Activated CD4-positive, alpha-beta T cell treated with anti-CD3 and anti-CD28 coated beads for 36 hours (primary cell): ENCODE data around the gene LCLAT1. TPM values are rescaled to one million over a fixed set of nuclear protein-coding genes. Genes with fewer than 3 reads are reported as not detected.

Experiments used
- ATAC-seq: fragments of 200-7000 bp; cut with Tn5 transposase; one replicate; pipeline ENCODE4 v1.10.0; 2021; ENCODE audit warnings: mild to moderate bottlenecking, moderate library complexity
- CTCF ChIA-PET: fragments of 350-600 bp; sonication (Branson Sonifier 250); formaldehyde crosslinking; loops from one replicate; lab custom pipeline; 2021; ENCODE audit warnings: antibody characterized with exemption; lab: Charles Lee
- POLR2A ChIA-PET: fragments of 350-600 bp; sonication (Branson Sonifier 250); formaldehyde crosslinking; loops from one replicate; lab custom pipeline; 2021; ENCODE audit warnings: antibody characterized with exemption, inconsistent platforms; lab: Charles Lee
- DNase-seq: peaks from one replicate; pipeline ENCODE4 v3.0.0-alpha.2; 2020
- H3K27ac Mint-ChIP-seq: one replicate; pipeline ENCODE4 v1.8.0; 2021; ENCODE audit warnings: mixed read lengths
- H3K27me3 Mint-ChIP-seq: one replicate; pipeline ENCODE4 v1.8.0; 2021; ENCODE audit warnings: mixed read lengths
- H3K36me3 Mint-ChIP-seq: one replicate; pipeline ENCODE4 v1.8.0; 2021; ENCODE audit warnings: low read depth, mixed read lengths
- H3K4me1 Mint-ChIP-seq: one replicate; pipeline ENCODE4 v1.8.0; 2021; ENCODE audit warnings: mixed read lengths
- H3K4me3 Mint-ChIP-seq: one replicate; pipeline ENCODE4 v1.8.0; 2021; ENCODE audit warnings: mild to moderate bottlenecking, moderate library complexity, mixed read lengths
- H3K9me3 Mint-ChIP-seq: one replicate; pipeline ENCODE4 v1.8.0; 2021; ENCODE audit warnings: low read depth, mixed read lengths
- intact Hi-C, 2 experiments: fragments of 100-400 bp; cut with DNase I in 1 of 2; cut with micrococcal nuclease in 1 of 2; formaldehyde crosslinking; loops; one replicate each; pipeline versions ENCODE4 v1.14.2 to v1.15.1; 2022 to 2024; cut with DNase I, micrococcal nuclease
- total RNA-seq, 2 experiments: library from RNA; stranded (reverse); gene quantifications; one replicate each; pipeline ENCODE4 v1.2.3, GENCODE V29; 2021

Gene LCLAT1
- total RNA-seq, 2 experiments from 2014 or later: 18.5 to 21.7 TPM

GRCh38 chr2:30439879-30440278 lies 7.2 kb upstream of the LCLAT1 start:
- H3K36me3 Mint-ChIP-seq: no peaks in the 10 kb centered on the region
- no peaks in the 10 kb centered on the region for H3K27me3 Mint-ChIP-seq
- intact Hi-C loops: no loop called here
- ATAC-seq: peak; percentile 65
- ChIA-PET CTCF (interaction anchor here (0.6 to 0.7 kb wide), 2 partner anchors 139 to 233 kb away, joined by 3 read pairs; no protein-coding TSS in a partner anchor), POLR2A (no interaction called here)
- DNase-seq: peak; percentile 40
- peaks cover 32% of the 10 kb centered on the region for H3K4me1 Mint-ChIP-seq
- peak overlapping the region; percentile 15 for H3K27ac Mint-ChIP-seq
- no peaks in the 10 kb centered on the region for H3K9me3 Mint-ChIP-seq
- no peak overlapping the region for H3K4me3 Mint-ChIP-seq

- ChIA-PET POLR2A (interaction anchor here (0.6 to 0.7 kb wide), 2 partner anchors 19 to 38 kb away, joined by 3 read pairs; no protein-coding TSS in a partner anchor), CTCF (interaction anchor here (0.7 kb wide), 1 partner anchor 74 kb away, joined by 3 read pairs; no protein-coding TSS in a partner anchor)
- intact Hi-C loops: no loop called here
- Mint-ChIP-seq H3K27ac (no peak overlapping the region), H3K4me3 (no peak overlapping the region), H3K4me1 (peaks cover 33% of the 10 kb centered on the region), H3K27me3 (no peaks in the 10 kb centered on the region), H3K36me3 (no peaks in the 10 kb centered on the region), H3K9me3 (no peaks in the 10 kb centered on the region)
- ATAC-seq (no peak), DNase-seq (no peak)
These were observed 6.0 kb upstream of the LCLAT1 start for GRCh38 chr2:30441023-30441422.

- H3K9me3 Mint-ChIP-seq: no peaks in the 10 kb centered on the region
- H3K27ac Mint-ChIP-seq: peak overlapping the region; percentile 12
- ChIA-PET POLR2A (no interaction called here), CTCF (no interaction called here)
- peaks cover 28% of the 10 kb centered on the region for H3K4me1 Mint-ChIP-seq
- no peaks in the 10 kb centered on the region for H3K36me3 Mint-ChIP-seq
- ATAC-seq (no peak), DNase-seq (no peak)
- H3K4me3 Mint-ChIP-seq: no peak overlapping the region
- H3K27me3 Mint-ChIP-seq: no peaks in the 10 kb centered on the region
- intact Hi-C loops: no loop called here
These were observed 4.0 kb upstream of the LCLAT1 start for GRCh38 chr2:30443081-30443480.

- CTCF ChIA-PET: interaction anchor here (0.5 to 1.0 kb wide), 2 partner anchors 254 to 279 kb away, joined by 3 to 4 read pairs; no protein-coding TSS in a partner anchor
- POLR2A ChIA-PET: interaction anchor here (1.2 kb wide), 1 partner anchor 212 kb away, joined by 3 read pairs; no protein-coding TSS in a partner anchor
These were observed 2.8 kb upstream of the LCLAT1 start for GRCh38 chr2:30444273-30444672.

GRCh38 chr2:30445266-30445821 lies 1.7 kb upstream of the LCLAT1 start:
- Mint-ChIP-seq H3K27ac (no peak overlapping the region), H3K9me3 (no peaks in the 10 kb centered on the region), H3K4me1 (peaks cover 25% of the 10 kb centered on the region), H3K4me3 (no peak overlapping the region), H3K27me3 (no peaks in the 10 kb centered on the region), H3K36me3 (peaks cover 8% of the 10 kb centered on the region)
- ChIA-PET POLR2A (interaction anchor here (0.6 to 1.2 kb wide), 2 partner anchors 163 to 213 kb away, joined by 3 to 4 read pairs; no protein-coding TSS in a partner anchor), CTCF (interaction anchor here (0.9 to 1.2 kb wide), 2 partner anchors 14 to 285 kb away, joined by 4 to 6 read pairs; no protein-coding TSS in a partner anchor)
- intact Hi-C loops: loop anchor here in 1 of 2 experiments (5.0 kb wide), 3 partner anchors 108 to 298 kb away; partner anchors contain the start of gene YPEL5
- no peak for ATAC-seq
- no peak for DNase-seq

More at GRCh38 chr2:30444273-30444672, 2.8 kb upstream of the LCLAT1 start:
- H3K27ac Mint-ChIP-seq: no peak overlapping the region
- intact Hi-C loops: no loop called here
- H3K4me1 Mint-ChIP-seq: peaks cover 32% of the 10 kb centered on the region
- DNase-seq: no peak
- ATAC-seq: no peak
- peaks cover 4% of the 10 kb centered on the region for H3K36me3 Mint-ChIP-seq
- no peak overlapping the region for H3K4me3 Mint-ChIP-seq
- H3K9me3 Mint-ChIP-seq: no peaks in the 10 kb centered on the region
- no peaks in the 10 kb centered on the region for H3K27me3 Mint-ChIP-seq

GRCh38 chr2:30446602-30447148 lies 371 bp upstream of the LCLAT1 start:
- peaks cover 29% of the 10 kb centered on the region for H3K4me1 Mint-ChIP-seq
- ATAC-seq: peak; percentile 12
- ChIA-PET POLR2A (interaction anchor here (0.5 to 1.7 kb wide), 6 partner anchors 25 to 300 kb away, joined by 3 to 7 read pairs (median 3); partner anchors contain the start of gene YPEL5), CTCF (interaction anchor here (0.5 to 2.4 kb wide), 13 partner anchors 9 to 282 kb away, joined by 3 to 8 read pairs (median 3); no protein-coding TSS in a partner anchor)
- intact Hi-C loops: loop anchor here (1.0 to 5.0 kb wide), 7 partner anchors 24 to 300 kb away; partner anchors contain the start of gene YPEL5 (in 1 of the 2)
- no peak for DNase-seq
- H3K27ac Mint-ChIP-seq: peak overlapping the region; percentile 96
- H3K27me3 Mint-ChIP-seq: no peaks in the 10 kb centered on the region
- peak overlapping the region; percentile 87 for H3K4me3 Mint-ChIP-seq
- peaks cover 17% of the 10 kb centered on the region for H3K36me3 Mint-ChIP-seq
- H3K9me3 Mint-ChIP-seq: no peaks in the 10 kb centered on the region

GRCh38 chr2:30448308-30448707 lies 1.3 kb downstream of the LCLAT1 start:
- ATAC-seq (peak; percentile 63), DNase-seq (peak; percentile 25)
- intact Hi-C loops: loop anchor here (1.0 to 5.0 kb wide), 4 partner anchors 111 to 301 kb away; partner anchors contain the start of genes LBH (in 1 of the 2) and YPEL5 (in 1 of the 2)
- CTCF ChIA-PET: interaction anchor here (0.5 to 2.4 kb wide), 6 partner anchors 11 to 283 kb away, joined by 3 to 6 read pairs (median 4); no protein-coding TSS in a partner anchor
- no peaks in the 10 kb centered on the region for H3K27me3 Mint-ChIP-seq
- H3K27ac Mint-ChIP-seq: peak overlapping the region; percentile 96
- no peaks in the 10 kb centered on the region for H3K9me3 Mint-ChIP-seq
- H3K4me3 Mint-ChIP-seq: peak overlapping the region; percentile 87
- peaks cover 37% of the 10 kb centered on the region for H3K4me1 Mint-ChIP-seq
- H3K36me3 Mint-ChIP-seq: peaks cover 19% of the 10 kb centered on the region
- POLR2A ChIA-PET: interaction anchor here (0.6 to 1.8 kb wide), 8 partner anchors 20 to 302 kb away, joined by 3 to 5 read pairs (median 4); partner anchors contain the start of gene YPEL5

- H3K36me3 Mint-ChIP-seq: peaks cover 19% of the 10 kb centered on the region
- ATAC-seq (no peak), DNase-seq (no peak)
- intact Hi-C loops: loop anchor here (1.0 to 5.0 kb wide), 4 partner anchors 112 to 302 kb away; partner anchors contain the start of genes LBH (in 1 of the 2) and YPEL5 (in 1 of the 2)
- H3K4me3 Mint-ChIP-seq: peak overlapping the region; percentile 87
- ChIA-PET CTCF (interaction anchor here (0.5 to 2.4 kb wide), 4 partner anchors 10 to 284 kb away, joined by 3 to 6 read pairs (median 4); no protein-coding TSS in a partner anchor), POLR2A (interaction anchor here (0.6 to 1.8 kb wide), 7 partner anchors 21 to 302 kb away, joined by 3 to 5 read pairs (median 4); partner anchors contain the start of gene YPEL5)
- peak overlapping the region; percentile 96 for H3K27ac Mint-ChIP-seq
- H3K9me3 Mint-ChIP-seq: no peaks in the 10 kb centered on the region
- H3K4me1 Mint-ChIP-seq: peaks cover 42% of the 10 kb centered on the region
- no peaks in the 10 kb centered on the region for H3K27me3 Mint-ChIP-seq
These were observed 1.8 kb downstream of the LCLAT1 start for GRCh38 chr2:30448866-30449265.

- Mint-ChIP-seq H3K4me1 (peaks cover 46% of the 10 kb centered on the region), H3K36me3 (peaks cover 19% of the 10 kb centered on the region), H3K4me3 (no peak overlapping the region), H3K27me3 (no peaks in the 10 kb centered on the region), H3K27ac (no peak overlapping the region), H3K9me3 (no peaks in the 10 kb centered on the region)
- ATAC-seq: no peak
- POLR2A ChIA-PET: interaction anchor here (0.7 kb wide), 1 partner anchor 10 kb away, joined by 4 read pairs; no protein-coding TSS in a partner anchor
- CTCF ChIA-PET: interaction anchor here (0.7 to 1.5 kb wide), 5 partner anchors 9 to 285 kb away, joined by 3 to 4 read pairs (median 3); no protein-coding TSS in a partner anchor
- DNase-seq: no peak
- intact Hi-C loops: no loop called here
These were observed 3.0 kb downstream of the LCLAT1 start for GRCh38 chr2:30450025-30450424.

- DNase-seq (no peak), ATAC-seq (no peak)
- no peak overlapping the region for H3K27ac Mint-ChIP-seq
- ChIA-PET CTCF (interaction anchor here (1.0 to 1.4 kb wide), 3 partner anchors 13 to 258 kb away, joined by 3 to 4 read pairs (median 3); no protein-coding TSS in a partner anchor), POLR2A (no interaction called here)
- no peaks in the 10 kb centered on the region for H3K9me3 Mint-ChIP-seq
- peaks cover 19% of the 10 kb centered on the region for H3K36me3 Mint-ChIP-seq
- peaks cover 60% of the 10 kb centered on the region for H3K4me1 Mint-ChIP-seq
- H3K4me3 Mint-ChIP-seq: no peak overlapping the region
- H3K27me3 Mint-ChIP-seq: no peaks in the 10 kb centered on the region
- intact Hi-C loops: no loop called here
These were observed 6.5 kb downstream of the LCLAT1 start for GRCh38 chr2:30453498-30453897.

- Mint-ChIP-seq H3K36me3 (peaks cover 18% of the 10 kb centered on the region), H3K9me3 (no peaks in the 10 kb centered on the region), H3K27me3 (no peaks in the 10 kb centered on the region), H3K4me1 (peaks cover 61% of the 10 kb centered on the region), H3K27ac (no peak overlapping the region), H3K4me3 (no peak overlapping the region)
- POLR2A ChIA-PET: no interaction called here
- CTCF ChIA-PET: interaction anchor here (0.9 to 1.0 kb wide), 2 partner anchors 11 to 174 kb away, joined by 3 read pairs; no protein-coding TSS in a partner anchor
- intact Hi-C loops: no loop called here
- DNase-seq: no peak
- no peak for ATAC-seq
These were observed 7.5 kb downstream of the LCLAT1 start for GRCh38 chr2:30454571-30454970.
